ENCODE data around the gene FCRL2. TPM values are rescaled to one million over a fixed set of nuclear protein-coding genes. Genes with fewer than 3 reads are reported as not detected.

FCRL2 gene
- total and polyA plus RNA-seq, 2 experiments from 2014 or later: not detected

DNA sequence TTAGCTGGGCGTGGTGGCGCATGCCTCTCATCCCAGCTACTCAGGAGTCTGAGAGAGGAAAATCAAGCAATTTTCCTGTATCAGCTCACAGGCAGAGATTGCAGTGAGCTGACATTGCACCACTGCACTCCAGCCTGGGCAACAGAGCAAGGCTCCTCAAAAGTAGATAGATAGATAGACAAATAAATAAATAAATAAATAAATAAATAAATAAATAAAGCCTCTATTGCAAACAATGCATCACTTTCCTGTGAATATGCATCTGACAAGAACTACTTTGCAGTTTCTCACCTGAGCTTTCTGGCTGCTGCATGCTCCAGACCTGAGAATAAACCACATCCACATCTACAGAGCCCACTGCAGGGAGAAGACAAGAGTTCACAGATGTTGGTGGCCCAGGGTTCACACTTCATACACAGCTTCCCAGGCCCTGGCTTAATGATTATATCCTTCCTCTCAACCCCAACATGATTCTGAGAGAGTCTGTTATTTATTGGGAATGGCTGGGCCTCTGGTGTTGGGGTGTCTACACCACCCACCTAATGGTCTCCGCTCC is 28.6 kb downstream of the FCRL2 start (continued):
- TF ChIP-seq, protein P1, sequence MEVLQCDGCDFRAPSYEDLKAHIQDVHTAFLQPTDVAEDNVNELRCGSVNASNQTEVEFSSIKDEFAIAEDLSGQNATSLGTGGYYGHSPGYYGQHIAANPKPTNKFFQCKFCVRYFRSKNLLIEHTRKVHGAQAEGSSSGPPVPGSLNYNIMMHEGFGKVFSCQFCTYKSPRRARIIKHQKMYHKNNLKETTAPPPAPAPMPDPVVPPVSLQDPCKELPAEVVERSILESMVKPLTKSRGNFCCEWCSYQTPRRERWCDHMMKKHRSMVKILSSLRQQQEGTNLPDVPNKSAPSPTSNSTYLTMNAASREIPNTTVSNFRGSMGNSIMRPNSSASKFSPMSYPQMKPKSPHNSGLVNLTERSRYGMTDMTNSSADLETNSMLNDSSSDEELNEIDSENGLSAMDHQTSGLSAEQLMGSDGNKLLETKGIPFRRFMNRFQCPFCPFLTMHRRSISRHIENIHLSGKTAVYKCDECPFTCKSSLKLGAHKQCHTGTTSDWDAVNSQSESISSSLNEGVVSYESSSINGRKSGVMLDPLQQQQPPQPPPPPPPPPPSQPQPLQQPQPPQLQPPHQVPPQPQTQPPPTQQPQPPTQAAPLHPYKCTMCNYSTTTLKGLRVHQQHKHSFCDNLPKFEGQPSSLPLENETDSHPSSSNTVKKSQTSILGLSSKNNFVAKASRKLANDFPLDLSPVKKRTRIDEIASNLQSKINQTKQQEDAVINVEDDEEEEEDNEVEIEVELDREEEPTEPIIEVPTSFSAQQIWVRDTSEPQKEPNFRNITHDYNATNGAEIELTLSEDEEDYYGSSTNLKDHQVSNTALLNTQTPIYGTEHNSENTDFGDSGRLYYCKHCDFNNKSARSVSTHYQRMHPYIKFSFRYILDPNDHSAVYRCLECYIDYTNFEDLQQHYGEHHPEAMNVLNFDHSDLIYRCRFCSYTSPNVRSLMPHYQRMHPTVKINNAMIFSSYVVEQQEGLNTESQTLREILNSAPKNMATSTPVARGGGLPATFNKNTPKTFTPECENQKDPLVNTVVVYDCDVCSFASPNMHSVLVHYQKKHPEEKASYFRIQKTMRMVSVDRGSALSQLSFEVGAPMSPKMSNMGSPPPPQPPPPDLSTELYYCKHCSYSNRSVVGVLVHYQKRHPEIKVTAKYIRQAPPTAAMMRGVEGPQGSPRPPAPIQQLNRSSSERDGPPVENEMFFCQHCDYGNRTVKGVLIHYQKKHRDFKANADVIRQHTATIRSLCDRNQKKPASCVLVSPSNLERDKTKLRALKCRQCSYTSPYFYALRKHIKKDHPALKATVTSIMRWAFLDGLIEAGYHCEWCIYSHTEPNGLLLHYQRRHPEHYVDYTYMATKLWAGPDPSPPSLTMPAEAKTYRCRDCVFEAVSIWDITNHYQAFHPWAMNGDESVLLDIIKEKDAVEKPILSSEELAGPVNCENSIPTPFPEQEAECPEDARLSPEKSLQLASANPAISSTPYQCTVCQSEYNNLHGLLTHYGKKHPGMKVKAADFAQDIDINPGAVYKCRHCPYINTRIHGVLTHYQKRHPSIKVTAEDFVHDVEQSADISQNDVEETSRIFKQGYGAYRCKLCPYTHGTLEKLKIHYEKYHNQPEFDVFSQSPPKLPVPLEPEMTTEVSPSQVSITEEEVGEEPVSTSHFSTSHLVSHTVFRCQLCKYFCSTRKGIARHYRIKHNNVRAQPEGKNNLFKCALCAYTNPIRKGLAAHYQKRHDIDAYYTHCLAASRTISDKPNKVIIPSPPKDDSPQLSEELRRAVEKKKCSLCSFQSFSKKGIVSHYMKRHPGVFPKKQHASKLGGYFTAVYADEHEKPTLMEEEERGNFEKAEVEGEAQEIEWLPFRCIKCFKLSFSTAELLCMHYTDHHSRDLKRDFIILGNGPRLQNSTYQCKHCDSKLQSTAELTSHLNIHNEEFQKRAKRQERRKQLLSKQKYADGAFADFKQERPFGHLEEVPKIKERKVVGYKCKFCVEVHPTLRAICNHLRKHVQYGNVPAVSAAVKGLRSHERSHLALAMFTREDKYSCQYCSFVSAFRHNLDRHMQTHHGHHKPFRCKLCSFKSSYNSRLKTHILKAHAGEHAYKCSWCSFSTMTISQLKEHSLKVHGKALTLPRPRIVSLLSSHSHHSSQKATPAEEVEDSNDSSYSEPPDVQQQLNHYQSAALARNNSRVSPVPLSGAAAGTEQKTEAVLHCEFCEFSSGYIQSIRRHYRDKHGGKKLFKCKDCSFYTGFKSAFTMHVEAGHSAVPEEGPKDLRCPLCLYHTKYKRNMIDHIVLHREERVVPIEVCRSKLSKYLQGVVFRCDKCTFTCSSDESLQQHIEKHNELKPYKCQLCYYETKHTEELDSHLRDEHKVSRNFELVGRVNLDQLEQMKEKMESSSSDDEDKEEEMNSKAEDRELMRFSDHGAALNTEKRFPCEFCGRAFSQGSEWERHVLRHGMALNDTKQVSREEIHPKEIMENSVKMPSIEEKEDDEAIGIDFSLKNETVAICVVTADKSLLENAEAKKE (CRISPR knock-in tag; IDR thresholded peaks at IDR 0.05): no peak
- no peak for TF ChIP-seq CREB1 (CRISPR knock-in tag; IDR thresholded peaks at IDR 0.05; ENCODE audit: low read depth)
- TF ChIP-seq, protein P2, sequence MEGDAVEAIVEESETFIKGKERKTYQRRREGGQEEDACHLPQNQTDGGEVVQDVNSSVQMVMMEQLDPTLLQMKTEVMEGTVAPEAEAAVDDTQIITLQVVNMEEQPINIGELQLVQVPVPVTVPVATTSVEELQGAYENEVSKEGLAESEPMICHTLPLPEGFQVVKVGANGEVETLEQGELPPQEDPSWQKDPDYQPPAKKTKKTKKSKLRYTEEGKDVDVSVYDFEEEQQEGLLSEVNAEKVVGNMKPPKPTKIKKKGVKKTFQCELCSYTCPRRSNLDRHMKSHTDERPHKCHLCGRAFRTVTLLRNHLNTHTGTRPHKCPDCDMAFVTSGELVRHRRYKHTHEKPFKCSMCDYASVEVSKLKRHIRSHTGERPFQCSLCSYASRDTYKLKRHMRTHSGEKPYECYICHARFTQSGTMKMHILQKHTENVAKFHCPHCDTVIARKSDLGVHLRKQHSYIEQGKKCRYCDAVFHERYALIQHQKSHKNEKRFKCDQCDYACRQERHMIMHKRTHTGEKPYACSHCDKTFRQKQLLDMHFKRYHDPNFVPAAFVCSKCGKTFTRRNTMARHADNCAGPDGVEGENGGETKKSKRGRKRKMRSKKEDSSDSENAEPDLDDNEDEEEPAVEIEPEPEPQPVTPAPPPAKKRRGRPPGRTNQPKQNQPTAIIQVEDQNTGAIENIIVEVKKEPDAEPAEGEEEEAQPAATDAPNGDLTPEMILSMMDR (conservative IDR thresholded peaks at IDR 0.05; ENCODE audit: low read depth in 2 of 2): no peak
- TF ChIP-seq, protein P3, sequence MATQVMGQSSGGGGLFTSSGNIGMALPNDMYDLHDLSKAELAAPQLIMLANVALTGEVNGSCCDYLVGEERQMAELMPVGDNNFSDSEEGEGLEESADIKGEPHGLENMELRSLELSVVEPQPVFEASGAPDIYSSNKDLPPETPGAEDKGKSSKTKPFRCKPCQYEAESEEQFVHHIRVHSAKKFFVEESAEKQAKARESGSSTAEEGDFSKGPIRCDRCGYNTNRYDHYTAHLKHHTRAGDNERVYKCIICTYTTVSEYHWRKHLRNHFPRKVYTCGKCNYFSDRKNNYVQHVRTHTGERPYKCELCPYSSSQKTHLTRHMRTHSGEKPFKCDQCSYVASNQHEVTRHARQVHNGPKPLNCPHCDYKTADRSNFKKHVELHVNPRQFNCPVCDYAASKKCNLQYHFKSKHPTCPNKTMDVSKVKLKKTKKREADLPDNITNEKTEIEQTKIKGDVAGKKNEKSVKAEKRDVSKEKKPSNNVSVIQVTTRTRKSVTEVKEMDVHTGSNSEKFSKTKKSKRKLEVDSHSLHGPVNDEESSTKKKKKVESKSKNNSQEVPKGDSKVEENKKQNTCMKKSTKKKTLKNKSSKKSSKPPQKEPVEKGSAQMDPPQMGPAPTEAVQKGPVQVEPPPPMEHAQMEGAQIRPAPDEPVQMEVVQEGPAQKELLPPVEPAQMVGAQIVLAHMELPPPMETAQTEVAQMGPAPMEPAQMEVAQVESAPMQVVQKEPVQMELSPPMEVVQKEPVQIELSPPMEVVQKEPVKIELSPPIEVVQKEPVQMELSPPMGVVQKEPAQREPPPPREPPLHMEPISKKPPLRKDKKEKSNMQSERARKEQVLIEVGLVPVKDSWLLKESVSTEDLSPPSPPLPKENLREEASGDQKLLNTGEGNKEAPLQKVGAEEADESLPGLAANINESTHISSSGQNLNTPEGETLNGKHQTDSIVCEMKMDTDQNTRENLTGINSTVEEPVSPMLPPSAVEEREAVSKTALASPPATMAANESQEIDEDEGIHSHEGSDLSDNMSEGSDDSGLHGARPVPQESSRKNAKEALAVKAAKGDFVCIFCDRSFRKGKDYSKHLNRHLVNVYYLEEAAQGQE (IDR thresholded peaks at IDR 0.05; ENCODE audit: unreplicated experiment): no peak

Measured in GM23338 (cell line).